Keratinocyte (primary cell): ENCODE data around the gene RPH3AL. TPM values are rescaled to one million over a fixed set of nuclear protein-coding genes. Genes with fewer than 3 reads are reported as not detected.
A peak's percentile ranks its signal among the peaks of the same experiment; 100 is the strongest.

ENCODE experiments used
- DNase-seq: peaks from one replicate; pipeline ENCODE4 v3.0.0-alpha.2; 2011; ENCODE audit warnings: low read depth, missing footprints, low spot score
- FAIRE-seq: peaks from 2 replicates; lab custom pipeline; 2011; peaks lifted over from hg19 to GRCh38; lab: Jason Lieb, UNC
- H2AFZ ChIP-seq: 2 replicates; pipeline ENCODE4 v1.6.0; 2012; ENCODE audit warnings: low read length, control low read depth, inconsistent platforms; ENCODE audit not compliant: control insufficient read depth
- H3K27ac ChIP-seq: 2 replicates; pipeline ENCODE4 v1.5.1; 2011; ENCODE audit warnings: low read length; ENCODE audit not compliant: control insufficient read depth, insufficient read depth
- H3K27me3 ChIP-seq: 3 replicates; pipeline ENCODE4 v1.6.0; 2011; ENCODE audit warnings: low read length; ENCODE audit not compliant: control insufficient read depth, insufficient read depth; ENCODE audit errors: extremely low read depth
- H3K36me3 ChIP-seq, 2 experiments: 2 replicates in 1 of 2; 3 replicates in 1 of 2; pipeline ENCODE4 v1.5.1; 2011; ENCODE audit warnings: low read length in 2 of 2, mild to moderate bottlenecking in 1 of 2; ENCODE audit not compliant: control insufficient read depth in 2 of 2, insufficient read depth in 2 of 2; ENCODE audit errors: extremely low read depth in 1 of 2
- H3K4me1 ChIP-seq: 3 replicates; pipeline ENCODE4 v1.5.1; 2011; ENCODE audit warnings: low read length; ENCODE audit not compliant: control insufficient read depth, insufficient read depth; ENCODE audit errors: extremely low read depth
- H3K4me2 ChIP-seq: 3 replicates; pipeline ENCODE4 v1.6.0; 2011; ENCODE audit warnings: low read depth, low read length; ENCODE audit not compliant: control insufficient read depth, insufficient read depth; ENCODE audit errors: extremely low read depth
- H3K4me3 ChIP-seq, 3 experiments: fragments of 200-600 bp in 1 of 3; sonication (generic) in 1 of 3; 2 replicates in 2 of 3; 3 replicates in 1 of 3; pipeline ENCODE4 v1.5.1; 2011 to 2016; ENCODE audit warnings: low read length in 3 of 3, mild to moderate bottlenecking in 3 of 3, control low read depth in 2 of 3, inconsistent platforms in 1 of 3, low read depth in 1 of 3, mixed read lengths in 1 of 3, mixed run types in 1 of 3, moderate library complexity in 1 of 3; ENCODE audit not compliant: control insufficient read depth in 2 of 3, insufficient read depth in 2 of 3; ENCODE audit errors: extremely low read depth in 1 of 3
- H3K79me2 ChIP-seq: 2 replicates; pipeline ENCODE4 v1.6.0; 2012; ENCODE audit warnings: low read length; ENCODE audit not compliant: control insufficient read depth, insufficient read depth
- H3K9ac ChIP-seq: 3 replicates; pipeline ENCODE4 v1.6.0; 2011; ENCODE audit warnings: low read length; ENCODE audit not compliant: control insufficient read depth, insufficient read depth; ENCODE audit errors: extremely low read depth
- H3K9me1 ChIP-seq: 3 replicates; pipeline ENCODE4 v1.6.0; 2011; ENCODE audit warnings: low read length; ENCODE audit not compliant: control insufficient read depth, insufficient read depth; ENCODE audit errors: extremely low read depth
- H3K9me3 ChIP-seq: 2 replicates; pipeline ENCODE4 v1.5.1; 2012; ENCODE audit warnings: low read depth, low read length; ENCODE audit not compliant: control insufficient read depth
- H4K20me1 ChIP-seq: 3 replicates; pipeline ENCODE4 v1.6.0; 2011; ENCODE audit warnings: low read length; ENCODE audit not compliant: control insufficient read depth, insufficient read depth; ENCODE audit errors: extremely low read depth
- CTCF ChIP-seq, 3 experiments: IDR thresholded peaks in 1 of 3; conservative IDR thresholded peaks in 1 of 3; optimal IDR thresholded peaks in 1 of 3; 2 replicates in 2 of 3; 3 replicates in 1 of 3; pipeline versions ENCODE3 to v1.5.1; 2011; ENCODE audit warnings: low read length in 3 of 3, mild to moderate bottlenecking in 3 of 3, moderate library complexity in 2 of 3, control low read depth in 1 of 3, inconsistent platforms in 1 of 3; ENCODE audit not compliant: insufficient read depth in 2 of 3; ENCODE audit errors: extremely low read depth in 1 of 3
- EZH2 ChIP-seq: IDR thresholded peaks from one replicate; pipeline ENCODE4 v1.6.1; 2012; ENCODE audit warnings: inconsistent platforms, mild to moderate bottlenecking, low read length, moderate library complexity
- dilution Hi-C: fragments of 300-500 bp; cut with MboI; formaldehyde crosslinking; loops from one replicate; pipeline ENCODE4 v1.7.0; 2020; ENCODE audit warnings: low sequenced_read_pairs; ENCODE audit not compliant: extremely low pct_ligation_motif_present
- polyA plus RNA-seq, 5 experiments: library from polyadenylated mRNA; depleted of rRNA in 3 of 5; stranded (reverse) in 3 of 5; stranded (forward) in 1 of 5; unstranded in 1 of 5; fragments of >200 nt; gene quantifications; 1 replicate in 1 of 5; 2 replicates in 3 of 5; 3 replicates in 1 of 5; pipeline versions ENCODE4 v1.2.1 to v1.2.3, GENCODE V29; 2011 to 2012; ENCODE audit warnings: missing spikeins in 2 of 5, low read depth in 1 of 5, low replicate concordance in 1 of 5

The RPH3AL gene
- polyA plus RNA-seq, 1 donor (not counting 4 experiments of a cell fraction or from before 2014, with no cell fraction given), result 0.31 TPM

GRCh38 chr17:386141-386876, 33.7 kb upstream of the RPH3AL start:
- no peak overlapping the region for H2AFZ ChIP-seq
- peak; percentile 33 for TF ChIP-seq EZH2
- peak in 2 of 3 experiments; percentile 58 to 69 for TF ChIP-seq CTCF (optimal IDR thresholded peaks at IDR 0.05 in 1 of 3, IDR thresholded peaks at IDR 0.05 in 1 of 3, conservative IDR thresholded peaks at IDR 0.05 in 1 of 3; ENCODE audit: extremely low read depth in 1 of 3, insufficient read depth in 2 of 3, low read length in 3 of 3)
- H3K27me3 ChIP-seq, result peaks cover 22% of the 10 kb centered on the region
- H3K4me1 ChIP-seq, result no peaks in the 10 kb centered on the region
- peak overlapping the region in 1 of 3 experiments; percentile 18 for H3K4me3 ChIP-seq
- DNase-seq (no peak), FAIRE-seq (no peak)
- H3K79me2 ChIP-seq, result no peaks in the 10 kb centered on the region
- no peak overlapping the region for H3K4me2 ChIP-seq
- H3K9ac ChIP-seq, result no peak overlapping the region
- dilution Hi-C loops, result no loop called here
- no peaks in the 10 kb centered on the region for H4K20me1 ChIP-seq
- no peaks in the 10 kb centered on the region for H3K36me3 ChIP-seq
- H3K9me3 ChIP-seq, result no peaks in the 10 kb centered on the region
- no peak overlapping the region for H3K27ac ChIP-seq
- no peaks in the 10 kb centered on the region for H3K9me1 ChIP-seq

DNA sequence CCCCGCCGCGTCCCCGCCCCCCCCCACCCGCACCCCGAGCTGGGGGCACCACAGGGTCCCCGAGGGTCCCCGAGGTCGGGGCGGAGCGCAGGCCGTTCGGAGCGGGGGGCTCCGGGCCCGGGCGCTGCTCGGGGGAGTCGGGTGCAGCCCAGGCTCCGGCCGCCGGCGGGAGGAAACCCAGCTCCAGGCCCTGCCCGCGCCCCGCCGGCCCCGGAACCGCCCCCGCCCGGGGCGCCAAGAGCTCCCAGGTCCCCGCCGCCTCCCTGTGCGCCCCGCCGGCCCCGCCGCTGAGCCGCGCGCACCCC, 33.2 kb upstream of the RPH3AL start:
- no peaks in the 10 kb centered on the region for H3K36me3 ChIP-seq
- no peaks in the 10 kb centered on the region for H3K9me1 ChIP-seq
- no peaks in the 10 kb centered on the region for H3K4me1 ChIP-seq
- FAIRE-seq (no peak), DNase-seq (no peak)
- H3K4me3 ChIP-seq, result peak overlapping the region in 1 of 3 experiments; percentile 18
- peaks cover 22% of the 10 kb centered on the region for H3K27me3 ChIP-seq
- no peak overlapping the region for H3K9ac ChIP-seq
- H2AFZ ChIP-seq, result no peak overlapping the region
- dilution Hi-C loops, result no loop called here
- TF ChIP-seq EZH2 (no peak), CTCF (optimal IDR thresholded peaks at IDR 0.05 in 1 of 3, IDR thresholded peaks at IDR 0.05 in 1 of 3, conservative IDR thresholded peaks at IDR 0.05 in 1 of 3; ENCODE audit: extremely low read depth in 1 of 3, insufficient read depth in 2 of 3, low read length in 3 of 3) (no peak)
- no peaks in the 10 kb centered on the region for H3K9me3 ChIP-seq
- H3K27ac ChIP-seq, result no peak overlapping the region
- H3K79me2 ChIP-seq, result no peaks in the 10 kb centered on the region
- H4K20me1 ChIP-seq, result no peaks in the 10 kb centered on the region
- no peak overlapping the region for H3K4me2 ChIP-seq
